ENCODE measurements around the gene CYFIP1.

- TF ChIP-seq CTCF (conservative IDR thresholded peaks at IDR 0.05; ENCODE audit: low read depth, low read length) (no peak), EZH2 (IDR thresholded peaks at IDR 0.05; ENCODE audit: low read length, unreplicated experiment) (no peak)
These were observed 20.0 kb downstream of the CYFIP1 start for GRCh38 chr15:22960126-22960525.

Measured in PC-3 (cell line).